Cardiac muscle cell (in vitro differentiated cells and primary cell): ENCODE results near the gene CTAGE9. TPM values are rescaled to one million over a fixed set of nuclear protein-coding genes. Genes with fewer than 3 reads are reported as not detected.

Source experiments
- DNase-seq, 2 donors: peaks; one replicate each; pipeline versions ENCODE4 v3.0.0 to v3.0.0-alpha.2; 2010 to 2017; ENCODE audit warnings: low read depth in 1 of 2, low spot score in 1 of 2
- H3K27ac ChIP-seq: fragments of 200-600 bp; sonication (generic); 2 replicates; pipeline ENCODE4 v1.5.1; 2016
- H3K27me3 ChIP-seq: fragments of 200-600 bp; sonication (generic); 2 replicates; pipeline ENCODE4 v1.6.0; 2016; ENCODE audit warnings: control low read depth
- H3K36me3 ChIP-seq: fragments of 200-600 bp; sonication (generic); 2 replicates; pipeline ENCODE4 v1.5.1; 2016; ENCODE audit warnings: control low read depth
- H3K4me1 ChIP-seq: fragments of 200-600 bp; sonication (generic); 2 replicates; pipeline ENCODE4 v1.8.1; 2017; ENCODE audit warnings: low read depth, mild to moderate bottlenecking, mixed run types
- H3K4me3 ChIP-seq: fragments of 200-600 bp; sonication (generic); 2 replicates; pipeline ENCODE4 v1.5.1; 2016; ENCODE audit warnings: mild to moderate bottlenecking
- H3K9me3 ChIP-seq: fragments of 200-600 bp; sonication (generic); 2 replicates; pipeline ENCODE4 v1.5.1; 2017; ENCODE audit warnings: low read depth, mild to moderate bottlenecking, control low read depth
- CTCF ChIP-seq: IDR thresholded peaks from 2 replicates; pipeline ENCODE4 v1.5.1; 2012; ENCODE audit warnings: low read depth, mild to moderate bottlenecking, low read length
- polyA plus RNA-seq: library from polyadenylated mRNA; unstranded; fragments of >200 nt; fragmentation: Nextera tagmentation; extraction: Ambion mirVana; gene quantifications from 2 replicates; pipeline ENCODE4 v1.2.1, GENCODE V29; 2016
- total RNA-seq: library from RNA; depleted of rRNA; stranded (reverse); fragments of >200 nt; gene quantifications from 2 replicates; pipeline ENCODE4 v1.2.3, GENCODE V29; 2016

The CTAGE9 gene
- total and polyA plus RNA-seq, 2 experiments from 2014 or later, result not detected

GRCh38 chr6:131731224-131731623, 20.4 kb upstream of the CTAGE9 start:
- Histone ChIP-seq H3K36me3 (no peaks in the 10 kb centered on the region), H3K9me3 (no peaks in the 10 kb centered on the region), H3K27me3 (no peaks in the 10 kb centered on the region), H3K4me1 (no peaks in the 10 kb centered on the region), H3K27ac (no peak overlapping the region), H3K4me3 (no peak overlapping the region)
- no peak for DNase-seq
- no peak for TF ChIP-seq CTCF

GRCh38 chr6:131730264-131730663, 19.4 kb upstream of the CTAGE9 start:
- Histone ChIP-seq H3K27ac (no peak overlapping the region), H3K4me3 (no peak overlapping the region), H3K4me1 (no peaks in the 10 kb centered on the region), H3K27me3 (no peaks in the 10 kb centered on the region), H3K9me3 (no peaks in the 10 kb centered on the region), H3K36me3 (no peaks in the 10 kb centered on the region)
- no peak for DNase-seq
- TF ChIP-seq CTCF, result no peak

GRCh38 chr6:131729550-131729949, 18.7 kb upstream of the CTAGE9 start:
- Histone ChIP-seq H3K9me3 (no peaks in the 10 kb centered on the region), H3K4me1 (no peaks in the 10 kb centered on the region), H3K27me3 (no peaks in the 10 kb centered on the region), H3K36me3 (no peaks in the 10 kb centered on the region), H3K4me3 (no peak overlapping the region), H3K27ac (no peak overlapping the region)
- DNase-seq, result no peak
- TF ChIP-seq CTCF, result no peak

GRCh38 chr6:131728296-131728939, 17.6 kb upstream of the CTAGE9 start:
- TF ChIP-seq CTCF, result no peak
- Histone ChIP-seq H3K4me1 (no peaks in the 10 kb centered on the region), H3K36me3 (no peaks in the 10 kb centered on the region), H3K27me3 (no peaks in the 10 kb centered on the region), H3K9me3 (no peaks in the 10 kb centered on the region), H3K4me3 (no peak overlapping the region), H3K27ac (no peak overlapping the region)
- DNase-seq, result no peak

- H3K4me1 ChIP-seq, result no peaks in the 10 kb centered on the region
- H3K27me3 ChIP-seq, result no peaks in the 10 kb centered on the region
- H3K4me3 ChIP-seq, result no peak overlapping the region
- DNase-seq, result no peak
- no peak for TF ChIP-seq CTCF
- no peaks in the 10 kb centered on the region for H3K36me3 ChIP-seq
- H3K27ac ChIP-seq, result no peak overlapping the region
- H3K9me3 ChIP-seq, result no peaks in the 10 kb centered on the region
Measured at GRCh38 chr6:131727868-131728267, 17.1 kb upstream of the CTAGE9 start.
